Activated effector memory CD4-positive, alpha-beta T cell treated with Interleukin-2 at 50 U/mL for 16 hours (primary cell): ENCODE results near the gene NISCH.

Experiments
- DNase-seq: peaks from one replicate; pipeline ENCODE4 v3.0.0-alpha.2; 2020

NISCH gene

DNA sequence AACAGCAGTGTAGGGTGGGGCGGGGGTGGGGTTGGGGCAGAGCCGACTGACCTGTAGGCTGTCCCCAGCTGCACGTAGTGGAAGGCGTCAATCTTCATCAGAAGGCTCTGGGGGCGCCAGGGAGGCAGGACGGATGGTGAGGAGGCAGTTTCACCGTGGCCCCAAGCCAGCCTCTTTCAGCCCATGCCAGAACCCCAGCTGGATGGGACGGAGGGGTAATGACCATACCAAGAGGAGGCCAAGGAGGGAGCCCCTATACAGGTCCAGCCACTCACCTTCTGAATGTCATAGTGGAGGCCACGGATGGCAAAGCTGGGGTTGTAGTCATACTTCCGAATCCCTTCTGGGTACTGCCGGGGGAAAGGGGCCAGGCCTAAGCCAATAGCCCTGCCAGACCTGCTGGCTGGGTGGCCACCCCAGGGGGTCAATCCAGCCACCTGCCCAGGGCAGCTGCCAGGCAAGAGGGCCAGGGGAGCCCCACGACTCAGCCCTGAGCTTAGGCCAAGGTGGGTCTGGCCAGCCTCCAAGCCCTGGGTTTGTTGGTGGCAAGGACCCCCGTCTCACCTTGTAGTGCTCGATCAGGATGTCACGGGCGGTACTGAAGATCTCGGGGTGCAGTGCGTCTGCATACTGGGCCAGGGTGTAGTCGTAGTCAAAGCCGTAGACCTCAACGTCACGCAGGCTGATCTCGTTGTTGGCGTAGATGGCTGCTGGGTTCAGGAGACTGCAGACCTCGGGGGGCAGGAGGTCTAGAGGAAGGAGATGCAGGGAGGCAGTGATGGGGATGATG lies 73.4 kb downstream of the NISCH start:
- DNase-seq = no peak

DNA sequence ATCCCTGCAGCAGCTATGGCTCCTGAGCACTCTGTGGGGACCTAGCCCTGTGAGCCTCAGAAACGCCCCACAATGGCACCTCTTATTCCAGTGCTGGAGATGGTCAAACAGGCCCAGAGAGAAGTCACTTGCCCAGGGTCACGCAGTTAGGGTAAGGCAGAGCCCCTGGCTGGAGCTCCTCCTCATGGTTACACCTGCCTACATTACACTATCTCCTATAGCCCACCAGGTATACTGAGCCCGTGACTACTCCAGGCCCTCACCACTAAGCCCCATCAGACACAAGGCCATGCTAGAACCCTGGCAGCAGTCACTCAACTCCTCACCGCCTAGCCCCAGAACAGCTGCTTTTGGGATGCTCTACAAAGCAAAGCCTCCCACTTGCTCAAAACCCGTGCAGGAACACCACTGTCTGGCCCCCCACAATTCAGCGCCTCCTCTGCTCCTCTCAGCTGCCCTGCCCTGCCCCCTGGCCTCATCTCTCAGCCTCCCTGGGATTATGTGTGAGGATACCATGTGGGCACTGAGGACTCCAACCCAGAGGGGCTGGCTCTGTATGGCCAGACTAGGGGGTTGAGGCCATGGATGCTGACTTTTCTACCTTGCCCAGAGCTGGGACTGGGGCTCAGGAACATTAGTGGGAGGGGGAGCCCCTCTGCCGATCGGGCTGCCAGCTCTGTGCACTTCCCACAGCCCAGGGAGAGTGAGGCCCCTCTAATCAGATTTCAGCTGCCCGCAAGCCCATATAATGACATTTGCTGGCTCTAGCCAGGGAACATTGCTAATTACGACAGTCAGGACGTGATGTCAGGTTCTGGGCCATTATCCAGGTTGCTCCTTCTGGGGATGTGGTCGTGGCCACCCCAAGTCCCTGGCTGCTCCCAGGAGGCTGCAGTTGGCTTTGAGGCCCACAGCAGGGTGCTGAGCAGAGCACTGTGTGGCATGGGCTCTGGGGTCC lies 74.3 kb downstream of the NISCH start:
- DNase-seq = no peak

- DNase-seq = no peak
Measured at GRCh38 chr3:52530918-52531826, 75.8 kb downstream of the NISCH start.

DNA sequence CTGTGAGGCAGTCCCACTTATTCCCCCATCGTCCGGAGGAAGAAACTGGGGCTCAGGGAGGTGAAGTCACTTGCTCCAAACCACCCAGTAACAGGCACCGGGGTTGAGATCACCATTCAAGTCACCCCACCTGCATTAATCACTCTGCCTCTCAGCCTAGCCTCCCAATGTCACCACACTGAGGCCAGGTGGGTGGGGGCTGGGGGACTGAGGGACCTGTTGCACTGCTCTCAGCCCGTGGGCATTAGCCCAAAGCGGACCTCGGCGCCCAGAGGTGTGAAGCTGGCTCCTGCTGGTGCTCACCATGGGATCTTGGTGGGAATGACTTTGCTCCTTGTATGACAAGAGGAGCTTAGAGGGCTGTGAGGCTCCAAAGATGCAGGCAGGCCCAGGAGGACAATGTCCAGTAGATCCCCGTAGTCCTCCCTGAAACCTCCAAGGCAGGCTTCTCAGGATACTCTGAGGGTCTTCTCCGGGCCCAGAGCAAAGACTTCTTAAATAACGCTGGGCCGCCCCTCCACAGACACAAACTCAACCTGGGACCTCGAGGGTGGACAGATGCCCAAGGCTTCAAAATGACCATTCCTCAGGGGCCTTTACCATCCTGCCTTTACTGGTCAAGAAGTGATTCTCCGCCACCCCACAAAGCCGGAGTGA lies 76.6 kb downstream of the NISCH start:
- no peak for DNase-seq

DNA sequence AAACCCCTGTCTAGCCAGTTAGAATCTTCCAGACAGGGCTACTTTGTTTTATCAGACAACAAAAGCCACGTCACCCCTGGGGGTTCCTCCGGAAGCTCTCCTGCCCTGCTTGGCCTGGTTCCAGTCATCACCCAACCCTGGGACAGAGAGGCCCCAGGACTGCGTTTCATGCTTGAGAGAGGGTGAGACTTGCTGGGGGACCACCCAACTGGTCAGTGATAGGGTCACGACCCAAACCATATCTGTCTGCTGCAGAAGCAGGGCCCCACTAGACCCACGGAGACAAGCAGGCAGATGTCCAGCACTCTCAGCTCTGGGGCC lies 77.1 kb downstream of the NISCH start:
- DNase-seq = no peak

GRCh38 chr3:52532838-52533622 lies 77.6 kb downstream of the NISCH start:
- DNase-seq = no peak

GRCh38 chr3:52533623-52534280 lies 78.3 kb downstream of the NISCH start, which contains the start of gene NT5DC2:
NT5DC2 (minus strand) TSS chr3:52533857; CDS start chr3:52533737, 120 bp downstream.
- peak; percentile 54 for DNase-seq

DNA sequence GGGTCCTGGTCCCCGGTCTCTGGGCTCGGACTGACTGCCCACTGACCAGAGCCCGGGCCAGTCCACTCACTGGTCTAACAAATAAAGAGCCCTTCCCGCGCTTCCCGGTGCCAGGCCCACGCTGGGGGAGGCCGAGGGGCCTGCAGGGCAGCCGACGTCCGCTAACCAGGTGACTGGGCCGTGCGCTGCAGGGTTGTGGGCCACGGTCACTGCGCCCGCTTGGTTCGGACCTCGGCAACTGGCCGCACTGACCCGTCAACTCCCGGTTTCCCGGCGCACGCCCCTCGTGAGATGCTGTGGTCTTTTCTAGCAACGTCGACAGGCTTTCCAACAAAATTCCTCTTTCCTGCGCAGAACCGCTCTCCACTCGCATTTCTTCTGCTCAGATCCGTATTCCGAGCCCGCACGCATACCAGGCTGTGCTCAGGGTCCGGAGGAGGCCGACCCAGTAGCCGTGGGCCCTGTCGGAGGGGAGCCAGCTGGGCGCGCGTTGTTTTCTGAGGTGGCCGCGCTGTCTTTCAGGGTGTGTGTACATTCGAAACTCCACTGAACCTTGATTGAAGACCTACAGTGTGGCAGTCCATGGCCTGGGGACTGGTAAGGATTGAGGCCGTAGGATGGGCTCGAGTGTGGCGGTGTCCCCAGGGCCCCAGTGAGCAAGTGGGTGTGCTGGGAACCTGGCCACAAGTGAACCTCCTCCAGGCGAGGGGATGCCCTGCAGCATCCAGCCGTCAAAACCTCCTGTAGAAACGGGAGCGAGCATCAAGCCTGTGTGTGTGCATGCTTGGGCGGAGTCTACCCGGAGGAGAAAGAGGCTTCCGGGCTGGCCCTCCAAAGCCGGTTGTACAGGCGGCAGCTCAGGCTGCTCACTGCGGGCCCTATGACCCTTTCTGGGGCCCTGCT lies 79.1 kb downstream of the NISCH start:
- DNase-seq = no peak

DNA sequence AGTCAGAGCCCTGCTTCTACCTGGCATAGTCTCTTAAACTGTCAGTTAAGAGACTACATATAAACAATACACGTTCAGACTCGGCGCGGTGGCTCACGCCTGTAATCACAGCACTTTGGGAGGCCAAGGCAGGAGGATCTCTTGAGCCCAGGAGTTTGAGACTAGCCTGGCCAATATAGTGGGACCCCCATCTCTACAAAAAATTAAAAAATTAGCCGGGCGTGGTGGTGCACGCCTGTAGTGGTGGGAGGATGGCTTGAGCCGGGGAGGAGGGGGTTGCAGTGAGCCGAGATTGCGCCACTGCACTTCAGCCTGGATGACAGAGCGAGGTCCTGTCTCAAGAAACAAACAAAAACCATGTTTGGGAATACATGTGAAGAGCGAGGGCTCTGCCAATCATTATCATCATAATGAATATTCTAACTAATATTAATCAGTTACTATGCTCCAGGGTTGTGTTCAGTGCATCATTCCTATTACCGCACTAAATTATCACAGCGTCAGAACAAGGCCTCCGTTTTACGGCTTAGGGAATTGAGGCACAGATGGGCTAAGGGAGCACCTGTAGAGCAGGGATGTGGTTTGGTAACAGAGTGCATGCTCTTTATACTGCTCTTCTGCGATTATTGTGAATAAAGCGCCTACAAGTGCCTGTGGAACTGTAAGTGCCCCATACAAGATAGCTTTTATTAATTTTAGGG lies 80.2 kb downstream of the NISCH start:
- no peak for DNase-seq

- DNase-seq = no peak
Measured at GRCh38 chr3:52536112-52536368, 80.6 kb downstream of the NISCH start.

- DNase-seq = peak; percentile 97
Measured at GRCh38 chr3:52536369-52537164, 81.2 kb downstream of the NISCH start, which contains the start of gene UQCC5. UQCC5 (plus strand) TSS chr3:52536605; CDS start chr3:52536756, 151 bp downstream.

GRCh38 chr3:52537165-52537620 lies 81.8 kb downstream of the NISCH start:
- DNase-seq = no peak

- DNase-seq = no peak
Measured at GRCh38 chr3:52537726-52538421, 82.5 kb downstream of the NISCH start.

DNA sequence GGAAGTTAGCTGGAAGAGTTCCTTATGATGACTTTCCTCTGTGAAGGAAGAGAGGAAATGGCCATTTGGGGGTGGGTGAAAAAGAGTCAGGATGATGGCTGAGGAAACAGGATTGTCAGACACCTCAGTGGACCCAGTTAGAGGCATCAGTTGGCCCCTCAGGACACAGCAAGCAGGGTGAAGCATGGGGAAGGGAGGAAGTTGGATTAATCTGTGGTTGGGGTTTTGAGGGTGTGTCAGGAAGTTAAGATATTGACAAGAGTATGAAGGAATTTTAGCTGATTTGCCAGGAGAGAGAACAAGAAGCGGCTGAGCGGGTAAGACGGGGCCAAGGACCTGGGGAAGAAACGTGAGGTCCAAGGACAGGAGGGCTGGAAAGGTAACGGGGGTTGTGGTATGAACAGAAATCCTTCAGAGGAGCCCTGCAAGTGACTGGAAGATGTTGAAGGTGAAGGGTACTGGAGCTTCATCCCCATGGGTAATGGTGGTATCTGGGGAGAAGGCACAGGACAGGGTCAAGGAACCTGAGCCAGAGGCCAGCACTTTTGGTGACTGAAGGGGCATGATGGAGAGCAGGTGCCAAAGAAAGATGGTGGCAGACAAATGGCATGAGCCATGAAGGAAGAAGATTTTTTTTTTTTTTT lies 83.7 kb downstream of the NISCH start:
- no peak for DNase-seq

DNA sequence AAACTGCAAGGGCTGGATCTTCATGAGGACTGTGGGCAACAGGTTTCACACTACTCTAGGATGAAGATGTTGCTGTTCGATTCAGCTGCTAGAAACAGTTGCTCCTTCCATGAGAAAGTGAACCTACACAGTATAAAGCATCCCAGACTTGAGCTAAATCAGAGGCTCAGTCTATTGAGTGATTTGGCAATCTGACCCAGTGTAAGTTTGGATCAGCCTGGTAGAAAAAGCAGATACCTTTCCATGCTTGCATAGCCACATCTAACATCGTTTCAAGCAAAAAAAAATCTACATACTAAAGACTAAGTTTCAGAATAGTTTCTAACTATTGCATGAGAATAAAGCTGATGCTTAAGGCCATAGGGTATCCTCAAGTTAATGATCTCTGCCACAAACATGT lies 85.6 kb downstream of the NISCH start:
- no peak for DNase-seq
